K562 (cell line): ENCODE measurements around the gene SLC45A3. TPM values are rescaled to one million over a fixed set of nuclear protein-coding genes. Genes with fewer than 3 reads are reported as not detected.

Experiments
- BRCA1 ChIP-seq, 2 experiments: fragments of 450-650 bp in 1 of 2; sonication (generic) in 1 of 2; formaldehyde crosslinking in 1 of 2; IDR thresholded peaks; 2 replicates each; pipeline versions ENCODE4 v1.5.0 to v1.6.1; 2017 to 2020; ENCODE audit warnings: mild to moderate bottlenecking in 1 of 2, missing genetic modification reagents in 1 of 2
- CGGBP1 ChIP-seq: fragments of 250-450 bp; sonication (Bioruptor Pico); IDR thresholded peaks from 2 replicates; pipeline ENCODE4 v1.9.0; 2021; ENCODE audit warnings: mild to moderate bottlenecking
- CREB1 ChIP-seq, 2 experiments: sonication (generic) in 1 of 2; formaldehyde crosslinking in 1 of 2; IDR thresholded peaks; 2 replicates each; pipeline versions ENCODE4 v1.6.1 to v1.8.0; 2012 to 2022; ENCODE audit warnings: inconsistent platforms in 1 of 2, mild to moderate bottlenecking in 1 of 2, missing genetic modification reagents in 1 of 2, moderate library complexity in 1 of 2
- ELK3 ChIP-seq: fragments of 450-650 bp; formaldehyde crosslinking; IDR thresholded peaks from 2 replicates; pipeline ENCODE4 v1.4.0; 2020; ENCODE audit warnings: mild to moderate bottlenecking
- FOXJ3 ChIP-seq: sonication (generic); formaldehyde crosslinking; IDR thresholded peaks from 2 replicates; pipeline ENCODE4 v1.4.0; 2020; ENCODE audit warnings: mild to moderate bottlenecking, missing genetic modification reagents
- MNT ChIP-seq, 2 experiments: fragments of 450-650 bp; conservative IDR thresholded peaks; 2 replicates each; pipeline ENCODE4 v1.6.1; 2017; ENCODE audit warnings: mild to moderate bottlenecking in 2 of 2, moderate library complexity in 2 of 2
- VEZF1 ChIP-seq: fragments of 200-800 bp; sonication (Bioruptor generic); IDR thresholded peaks from 2 replicates; pipeline ENCODE4 v1.6.1; 2017; ENCODE audit warnings: missing genetic modification characterization, missing compliant biosample characterization
- ZNF318 ChIP-seq, 2 experiments: fragments of 450-650 bp; IDR thresholded peaks; 2 replicates each; pipeline ENCODE4 v1.6.1; 2016; ENCODE audit warnings: mild to moderate bottlenecking in 2 of 2, borderline replicate concordance in 1 of 2, low read depth in 1 of 2, moderate library complexity in 1 of 2
- polyA plus RNA-seq, 8 experiments: library from polyadenylated mRNA; depleted of rRNA in 4 of 8; stranded (reverse) in 5 of 8; unstranded in 3 of 8; fragments of >200 nt; fragmentation: Nextera tagmentation in 2 of 8; fragmentation: Illumina TruSeq in 1 of 8; extraction: Ambion mirVana in 2 of 8; extraction: Trizol in 1 of 8; gene quantifications; 2 replicates each; pipeline versions ENCODE4 v1.2.1 to v1.2.3, GENCODE V29; 2011 to 2014; ENCODE audit warnings: inconsistent platforms in 1 of 8, missing spikeins in 1 of 8
- total RNA-seq, 7 experiments: library from RNA; depleted of rRNA in 6 of 7; stranded (reverse); fragments of >200 nt in 6 of 7; fragmentation: Illumina TruSeq in 2 of 7; extraction: Trizol in 2 of 7; gene quantifications; 2 replicates each; pipeline versions ENCODE4 v1.2.1 to v1.2.3, GENCODE V29; 2011 to 2021; ENCODE audit warnings: low replicate concordance in 1 of 7

Gene SLC45A3
- total and polyA plus RNA-seq, 9 of the 15 experiments (the other 6 are each of a cell fraction or from before 2014, with no cell fraction given), result 0.06 to 3.3 (median 1.3) TPM

- TF ChIP-seq MNT (conservative IDR thresholded peaks at IDR 0.05) (peak; percentile 70 to 91), CREB1 (IDR thresholded peaks at IDR 0.05) (peak; percentile 71), CREB1 (CRISPR knock-in tag; IDR thresholded peaks at IDR 0.05) (0 out of 2 replicates have a peak, but pooled peaks have one; percentile 18), FOXJ3 (no peak), ZNF318 (IDR thresholded peaks at IDR 0.05; ENCODE audit: borderline replicate concordance in 1 of 2, low read depth in 1 of 2) (peak in 1 of 2 experiments; percentile 100; a peak in 2 of 4 replicates), ELK3 (peak; percentile 81; the same call in 1 of the 2 replicates), VEZF1 (CRISPR knock-in tag) (peak; percentile 87), CGGBP1 (CRISPR knock-in tag) (no peak), BRCA1 (IDR thresholded peaks at IDR 0.05) (no peak), BRCA1 (CRISPR knock-in tag; IDR thresholded peaks at IDR 0.05) (no peak)
Observed at GRCh38 chr1:205678286-205679111, 1.8 kb downstream of the SLC45A3 start (continued).
